ENCODE measurements around the gene CDH23. TPM values are rescaled to one million over a fixed set of nuclear protein-coding genes. Genes with fewer than 3 reads are reported as not detected.
A peak's percentile ranks its signal among the peaks of the same experiment; 100 is the strongest.
"Not testable (repeated sequence)": the region's sequence is repeated elsewhere in the genome, so short reads cannot be mapped to it uniquely, and the experiment has no call there.

The CDH23 gene
- total RNA-seq, 2 experiments from 2014 or later = 4.0 to 4.5 TPM

GRCh38 chr10:71844084-71844483, 447.4 kb downstream of the CDH23 start:
- DNase-seq = no peak
- peaks cover 57% of the 10 kb centered on the region for H3K4me1 Mint-ChIP-seq
- H3K36me3 Mint-ChIP-seq (ENCODE audit: low read depth) = peaks cover 6% of the 10 kb centered on the region
- no peaks in the 10 kb centered on the region for H3K27me3 Mint-ChIP-seq
- POLR2A ChIA-PET = no interaction called here
- H3K27ac Mint-ChIP-seq = no peak overlapping the region
- CTCF ChIA-PET = interaction anchor here (1.2 to 1.5 kb wide), 2 partner anchors 10 to 72 kb away, joined by 3 to 4 read pairs; no protein-coding TSS in a partner anchor
- no peak overlapping the region for H3K4me3 Mint-ChIP-seq
- H3K9me3 Mint-ChIP-seq = peaks cover 1% of the 10 kb centered on the region

DNA sequence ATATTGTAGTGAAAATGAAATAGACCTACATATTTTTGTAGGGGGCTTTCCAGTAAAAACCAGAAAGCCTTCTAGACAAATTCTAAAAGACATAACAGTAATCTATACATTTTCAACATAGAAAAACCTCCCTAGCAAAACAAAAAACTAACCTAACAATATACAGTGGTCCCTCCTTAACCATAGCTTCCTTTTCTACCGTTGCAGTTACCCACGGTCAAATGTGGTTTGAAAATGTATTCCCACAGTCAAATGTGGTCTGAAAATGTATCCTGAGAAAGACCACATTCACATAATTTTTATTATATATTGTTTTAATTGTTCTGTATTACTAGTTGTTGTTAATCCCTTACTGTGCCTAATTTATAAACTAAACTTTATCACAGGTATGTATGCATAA, 448.0 kb downstream of the CDH23 start:
- Mint-ChIP-seq H3K36me3 (ENCODE audit: low read depth) (peaks cover 6% of the 10 kb centered on the region), H3K27ac (no peak overlapping the region), H3K4me1 (peaks cover 62% of the 10 kb centered on the region), H3K9me3 (peaks cover 1% of the 10 kb centered on the region), H3K27me3 (no peaks in the 10 kb centered on the region), H3K4me3 (no peak overlapping the region)
- CTCF ChIA-PET = interaction anchor here (1.2 to 1.5 kb wide), 2 partner anchors 9 to 72 kb away, joined by 3 to 4 read pairs; no protein-coding TSS in a partner anchor
- no peak for DNase-seq
- POLR2A ChIA-PET = no interaction called here

- no peak for DNase-seq
- peaks cover 1% of the 10 kb centered on the region for H3K9me3 Mint-ChIP-seq
- CTCF ChIA-PET = interaction anchor here (1.2 to 1.5 kb wide), 2 partner anchors 8 to 73 kb away, joined by 3 to 4 read pairs; no protein-coding TSS in a partner anchor
- POLR2A ChIA-PET = no interaction called here
- peaks cover 61% of the 10 kb centered on the region for H3K4me1 Mint-ChIP-seq
- no peaks in the 10 kb centered on the region for H3K27me3 Mint-ChIP-seq
- no peak overlapping the region for H3K27ac Mint-ChIP-seq
- H3K36me3 Mint-ChIP-seq (ENCODE audit: low read depth) = peaks cover 10% of the 10 kb centered on the region
- H3K4me3 Mint-ChIP-seq = no peak overlapping the region
Measured at GRCh38 chr10:71845410-71846405, 449.0 kb downstream of the CDH23 start.

GRCh38 chr10:71846816-71847215, 450.1 kb downstream of the CDH23 start:
- Mint-ChIP-seq H3K36me3 (ENCODE audit: low read depth) (peaks cover 10% of the 10 kb centered on the region), H3K4me3 (no peak overlapping the region), H3K27me3 (no peaks in the 10 kb centered on the region), H3K9me3 (peaks cover 1% of the 10 kb centered on the region), H3K27ac (no peak overlapping the region), H3K4me1 (peaks cover 65% of the 10 kb centered on the region)
- CTCF ChIA-PET = no interaction called here
- DNase-seq = no peak
- POLR2A ChIA-PET = no interaction called here

DNA sequence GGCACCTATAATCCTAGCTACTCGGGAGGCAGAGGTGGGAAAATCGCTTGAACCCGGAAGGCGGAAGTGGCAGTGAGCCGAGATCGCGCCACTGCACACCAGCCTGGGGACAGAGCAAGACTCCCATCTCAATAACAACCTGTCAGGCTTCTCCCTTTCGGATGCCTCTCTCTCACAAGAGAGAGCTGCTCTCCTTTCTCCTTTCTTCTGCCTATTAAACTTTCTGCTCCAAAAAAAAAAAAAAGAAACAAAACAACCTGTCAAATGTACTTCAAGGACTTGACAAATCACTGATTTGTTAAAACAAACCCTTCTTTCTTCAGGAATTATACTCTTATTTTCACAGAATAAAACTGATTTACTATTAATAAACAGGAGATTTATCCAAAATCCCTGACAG, 450.7 kb downstream of the CDH23 start:
- Mint-ChIP-seq H3K4me1 (peaks cover 68% of the 10 kb centered on the region), H3K4me3 (no peak overlapping the region), H3K36me3 (ENCODE audit: low read depth) (peaks cover 10% of the 10 kb centered on the region), H3K27ac (no peak overlapping the region), H3K9me3 (peaks cover 1% of the 10 kb centered on the region), H3K27me3 (no peaks in the 10 kb centered on the region)
- ChIA-PET CTCF (no interaction called here), POLR2A (no interaction called here)
- no peak for DNase-seq

- Mint-ChIP-seq H3K36me3 (ENCODE audit: low read depth) (peaks cover 10% of the 10 kb centered on the region), H3K4me3 (peak overlapping the region; percentile 8), H3K27me3 (no peaks in the 10 kb centered on the region), H3K27ac (no peak overlapping the region), H3K4me1 (peaks cover 64% of the 10 kb centered on the region), H3K9me3 (peaks cover 1% of the 10 kb centered on the region)
- DNase-seq = no peak
- CTCF ChIA-PET = interaction anchor here (0.6 to 1.4 kb wide), 3 partner anchors 14 to 1181 kb away, joined by 3 read pairs; no protein-coding TSS in a partner anchor
- POLR2A ChIA-PET = no interaction called here
Measured at GRCh38 chr10:71848325-71849275, 451.9 kb downstream of the CDH23 start.

- no peak overlapping the region for H3K27ac Mint-ChIP-seq
- peaks cover 58% of the 10 kb centered on the region for H3K4me1 Mint-ChIP-seq
- peak overlapping the region; percentile 94 for H3K4me3 Mint-ChIP-seq
- no peaks in the 10 kb centered on the region for H3K27me3 Mint-ChIP-seq
- H3K9me3 Mint-ChIP-seq = peaks cover 1% of the 10 kb centered on the region
- H3K36me3 Mint-ChIP-seq (ENCODE audit: low read depth) = peaks cover 10% of the 10 kb centered on the region
- CTCF ChIA-PET = interaction anchor here (1.2 to 1.6 kb wide), 3 partner anchors 10 to 23 kb away, joined by 3 read pairs; no protein-coding TSS in a partner anchor
- no peak for DNase-seq
- POLR2A ChIA-PET = no interaction called here
Measured at GRCh38 chr10:71849461-71849908, 452.8 kb downstream of the CDH23 start.

- no peak for DNase-seq
- Mint-ChIP-seq H3K9me3 (no peaks in the 10 kb centered on the region), H3K27me3 (no peaks in the 10 kb centered on the region), H3K36me3 (ENCODE audit: low read depth) (peaks cover 10% of the 10 kb centered on the region), H3K27ac (peak overlapping the region; percentile 91), H3K4me3 (peak overlapping the region; percentile 94), H3K4me1 (peaks cover 53% of the 10 kb centered on the region)
- ChIA-PET CTCF (interaction anchor here (1.2 to 1.6 kb wide), 4 partner anchors 11 to 46 kb away, joined by 3 to 5 read pairs (median 4); no protein-coding TSS in a partner anchor), POLR2A (interaction anchor here (0.7 kb wide), 1 partner anchor 30 kb away, joined by 7 read pairs; no protein-coding TSS in a partner anchor)
Measured at GRCh38 chr10:71850021-71850742, 453.5 kb downstream of the CDH23 start.

GRCh38 chr10:71850743-71851464, 454.2 kb downstream of the CDH23 start, which contains the start of gene PSAP:
TSS of gene PSAP (minus strand) at chr10:71851251. CDS start at chr10:71851221, 30 bp downstream.
- H3K4me1 Mint-ChIP-seq = peaks cover 49% of the 10 kb centered on the region
- ChIA-PET CTCF (interaction anchor here (0.5 to 1.6 kb wide), 8 partner anchors 10 to 261 kb away, joined by 3 to 9 read pairs (median 3); partner anchors contain the start of gene VSIR), POLR2A (interaction anchor here (0.5 to 0.7 kb wide), 2 partner anchors 95 to 399 kb away, joined by 3 to 5 read pairs; no protein-coding TSS in a partner anchor)
- peak within 1 kb of the TSS; percentile 94 for H3K4me3 Mint-ChIP-seq
- H3K36me3 Mint-ChIP-seq (ENCODE audit: low read depth) = peaks cover 10% of the 10 kb centered on the region
- H3K9me3 Mint-ChIP-seq = no peaks in the 10 kb centered on the region
- peak; percentile 98 for DNase-seq
- H3K27ac Mint-ChIP-seq = peak within 1 kb of the TSS; percentile 91
- H3K27me3 Mint-ChIP-seq = no peaks in the 10 kb centered on the region

DNA sequence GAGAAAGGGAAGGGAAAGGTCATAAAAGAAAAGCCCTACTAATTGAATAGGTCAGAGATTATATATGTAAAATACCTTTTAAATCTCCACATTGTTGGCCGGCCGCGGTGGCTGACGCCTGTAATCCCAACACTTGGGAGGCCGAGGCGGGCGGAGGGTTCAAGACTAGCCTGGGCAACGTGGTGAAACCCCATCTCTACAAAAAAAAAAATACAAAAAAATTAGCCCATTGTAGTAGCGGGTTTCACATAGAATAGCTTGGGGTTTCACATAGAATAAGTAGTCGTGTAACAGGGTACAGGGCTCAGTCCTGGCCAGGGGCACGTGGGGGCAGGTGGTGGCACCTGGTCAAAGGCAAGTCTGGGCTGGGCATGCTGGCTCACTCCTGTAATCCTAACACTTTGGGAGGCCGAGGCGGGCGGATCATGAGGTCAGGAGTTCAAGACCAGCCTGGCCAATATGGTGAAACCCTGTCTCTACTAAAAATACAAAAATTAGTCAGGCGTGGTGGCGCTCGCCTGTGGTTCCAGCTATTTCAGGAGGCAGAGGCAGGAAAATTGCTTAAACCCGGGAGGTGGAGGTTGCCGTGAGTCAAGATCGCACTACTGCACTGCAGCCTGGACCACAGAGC, 454.9 kb downstream of the CDH23 start:
- Mint-ChIP-seq H3K4me3 (peak overlapping the region; percentile 94), H3K27ac (peak overlapping the region; percentile 91), H3K4me1 (peaks cover 47% of the 10 kb centered on the region)
- H3K9me3 Mint-ChIP-seq; H3K36me3 Mint-ChIP-seq (ENCODE audit: low read depth); H3K27me3 Mint-ChIP-seq; DNase-seq: not testable (repeated sequence)
- POLR2A ChIA-PET = interaction anchor here (0.5 to 0.7 kb wide), 2 partner anchors 95 to 398 kb away, joined by 3 to 5 read pairs; no protein-coding TSS in a partner anchor
- CTCF ChIA-PET = interaction anchor here (0.5 to 1.6 kb wide), 8 partner anchors 9 to 260 kb away, joined by 3 to 9 read pairs (median 3); partner anchors contain the start of gene VSIR

Measured in activated CD4-positive, alpha-beta T cell treated with anti-CD3 and anti-CD28 coated beads, Interleukin-2, amount 10 ng/mL, durations not matched to agents 7 days and 5 days (primary cell).